GM23338 (cell line): Measurements from ENCODE around the gene ADAM30. TPM values are rescaled to one million over a fixed set of nuclear protein-coding genes. Genes with fewer than 3 reads are reported as not detected.
"Not testable (repeated sequence)": the region's sequence is repeated elsewhere in the genome, so short reads cannot be mapped to it uniquely, and the experiment has no call there.

Experiments
- ATAC-seq: fragments of 200-7000 bp; cut with Tn5 transposase; 3 replicates; pipeline ENCODE4 v1.9.1; 2020
- DNase-seq: peaks from one replicate; pipeline ENCODE4 v3.0.0-alpha.2; 2015; ENCODE audit warnings: low spot score
- H2AFZ ChIP-seq: fragments of 200-600 bp; sonication (generic); 2 replicates; pipeline ENCODE4 v1.8.0; 2016; ENCODE audit warnings: antibody characterized with exemption, mild to moderate bottlenecking, moderate library complexity
- H3F3A ChIP-seq: fragments of 200-600 bp; sonication (generic); replicated peaks from 2 replicates; pipeline ENCODE4 v1.8.0; 2017; ENCODE audit warnings: antibody characterized with exemption, mixed run types, low read depth
- H3K27ac ChIP-seq: fragments of 200-600 bp; sonication (generic); 2 replicates; pipeline ENCODE4 v1.6.1; 2016; ENCODE audit warnings: low read depth
- H3K27me3 ChIP-seq: fragments of 200-600 bp; sonication (generic); 2 replicates; pipeline ENCODE4 v1.8.0; 2016; ENCODE audit warnings: mild to moderate bottlenecking, mixed run types, moderate library complexity; ENCODE audit not compliant: insufficient read depth
- H3K36me3 ChIP-seq: fragments of 200-600 bp; sonication (generic); 2 replicates; pipeline ENCODE4 v1.8.0; 2016; ENCODE audit warnings: mild to moderate bottlenecking; ENCODE audit not compliant: insufficient read depth
- H3K4me1 ChIP-seq: fragments of 200-600 bp; sonication (generic); 2 replicates; pipeline ENCODE4 v1.8.0; 2016; ENCODE audit warnings: mild to moderate bottlenecking, moderate library complexity; ENCODE audit not compliant: insufficient read depth
- H3K4me2 ChIP-seq: fragments of 200-600 bp; sonication (generic); 2 replicates; pipeline ENCODE4 v1.7.1; 2017; ENCODE audit warnings: mixed run types
- H3K4me3 ChIP-seq: fragments of 200-600 bp; sonication (generic); 2 replicates; pipeline ENCODE4 v1.6.1; 2016; ENCODE audit warnings: mixed run types
- H3K79me2 ChIP-seq: fragments of 200-600 bp; sonication (generic); replicated peaks from 2 replicates; pipeline ENCODE4 v1.8.0; 2017; ENCODE audit warnings: mild to moderate bottlenecking; ENCODE audit not compliant: insufficient read depth
- H3K9me2 ChIP-seq: fragments of 200-600 bp; sonication (generic); 2 replicates; pipeline ENCODE4 v1.8.0; 2017; ENCODE audit not compliant: insufficient read depth
- H4K20me1 ChIP-seq: fragments of 200-600 bp; sonication (generic); replicated peaks from 2 replicates; pipeline ENCODE4 v1.8.0; 2017; ENCODE audit warnings: mild to moderate bottlenecking; ENCODE audit not compliant: insufficient read depth
- H3K27ac Mint-ChIP-seq: 2 replicates; pipeline ENCODE4 v1.8.0; 2020; ENCODE audit warnings: inconsistent platforms, mild to moderate bottlenecking, moderate library complexity, mixed read lengths
- H3K27me3 Mint-ChIP-seq: 3 replicates; pipeline ENCODE4 v1.8.0; 2022; ENCODE audit warnings: low read depth, mild to moderate bottlenecking, moderate library complexity, mixed read lengths, inconsistent platforms; ENCODE audit not compliant: insufficient read depth, poor library complexity
- H3K36me3 Mint-ChIP-seq: 3 replicates; pipeline ENCODE4 v1.8.0; 2021; ENCODE audit warnings: low read depth, mild to moderate bottlenecking, inconsistent platforms, moderate library complexity, mixed read lengths
- H3K4me1 Mint-ChIP-seq: 3 replicates; pipeline ENCODE4 v1.8.0; 2020; ENCODE audit warnings: mild to moderate bottlenecking, inconsistent platforms, mixed read lengths
- H3K4me3 Mint-ChIP-seq: 3 replicates; pipeline ENCODE4 v1.8.0; 2021; ENCODE audit warnings: moderate library complexity, mild to moderate bottlenecking, inconsistent platforms, mixed read lengths
- H3K9me3 Mint-ChIP-seq: 3 replicates; pipeline ENCODE4 v1.8.0; 2020; ENCODE audit warnings: moderate library complexity, mild to moderate bottlenecking, inconsistent platforms, mixed read lengths
- CREB1 ChIP-seq: fragments of 250-450 bp; sonication (Bioruptor Pico); IDR thresholded peaks from 2 replicates; pipeline ENCODE4 v1.5.0; 2020; ENCODE audit warnings: low read depth, mild to moderate bottlenecking, moderate library complexity
- CTCF ChIP-seq, 2 experiments: fragments of 200-600 bp in 1 of 2; sonication (generic) in 1 of 2; conservative IDR thresholded peaks; 2 replicates each; pipeline versions ENCODE4 v1.5.1 to v1.6.1; 2016 to 2017; ENCODE audit warnings: antibody characterized with exemption in 2 of 2, low read depth in 2 of 2, mild to moderate bottlenecking in 2 of 2, moderate library complexity in 1 of 2
- ETS1 ChIP-seq: IDR thresholded peaks from 2 replicates; pipeline ENCODE4 v1.6.1; 2016; ENCODE audit warnings: antibody characterized with exemption
- EZH2 ChIP-seq: fragments of 200-600 bp; sonication (generic); IDR thresholded peaks from one replicate; pipeline ENCODE4 v1.8.0; 2017; ENCODE audit warnings: antibody characterized with exemption, mild to moderate bottlenecking, low read depth; ENCODE audit not compliant: unreplicated experiment
- JUNB ChIP-seq: IDR thresholded peaks from one replicate; pipeline ENCODE4 v1.6.1; 2016; ENCODE audit warnings: antibody characterized with exemption; ENCODE audit not compliant: unreplicated experiment
- NANOG ChIP-seq: IDR thresholded peaks from 2 replicates; pipeline ENCODE4 v1.6.1; 2016; ENCODE audit warnings: antibody characterized with exemption, borderline replicate concordance
- POLR2AphosphoS5 ChIP-seq: IDR thresholded peaks from 2 replicates; pipeline ENCODE4 v1.6.1; 2016; ENCODE audit warnings: antibody characterized with exemption, low read depth
- REST ChIP-seq: IDR thresholded peaks from one replicate; pipeline ENCODE4 v1.6.1; 2018; ENCODE audit warnings: antibody characterized with exemption; ENCODE audit not compliant: unreplicated experiment
- ZNF114 ChIP-seq: fragments of 250-450 bp; sonication (Bioruptor Pico); IDR thresholded peaks from 2 replicates; pipeline ENCODE4 v1.5.0; 2020; ENCODE audit warnings: mild to moderate bottlenecking, moderate library complexity
- ZNF331 ChIP-seq: fragments of 250-450 bp; sonication (Bioruptor Pico); IDR thresholded peaks from 2 replicates; pipeline ENCODE4 v1.5.0; 2020; ENCODE audit warnings: low read depth, mild to moderate bottlenecking, moderate library complexity
- polyA plus RNA-seq: library from polyadenylated mRNA; unstranded; fragments of >200 nt; fragmentation: Nextera tagmentation; extraction: Ambion mirVana; gene quantifications from 2 replicates; pipeline ENCODE4 v1.2.1, GENCODE V29; 2016
- total RNA-seq: library from RNA; depleted of rRNA; stranded (reverse); fragments of >200 nt; shearing (Covaris generic); gene quantifications from 2 replicates; pipeline ENCODE4 v1.2.3, GENCODE V29; 2014

Gene ADAM30
- total and polyA plus RNA-seq, 2 experiments from 2014 or later: not detected

GRCh38 chr1:119858556-119859214, 37.6 kb downstream of the ADAM30 start:
- H2AFZ ChIP-seq, H3K9me3 Mint-ChIP-seq, H3K27me3 Mint-ChIP-seq, ATAC-seq, H3K4me3 ChIP-seq, H3K27me3 ChIP-seq, H3K9me2 ChIP-seq, DNase-seq, H3K36me3 ChIP-seq, H3F3A ChIP-seq, H4K20me1 ChIP-seq, H3K27ac ChIP-seq, H3K27ac Mint-ChIP-seq, H3K4me1 Mint-ChIP-seq, H3K79me2 ChIP-seq, H3K4me1 ChIP-seq, H3K36me3 Mint-ChIP-seq, H3K4me2 ChIP-seq, H3K4me3 Mint-ChIP-seq: not testable (repeated sequence)

GRCh38 chr1:119858126-119858525, 38.2 kb downstream of the ADAM30 start:
- no peak for DNase-seq
- Histone ChIP-seq H3K4me2 (no peak overlapping the region), H3K27me3 (no peaks in the 10 kb centered on the region), H3K27ac (no peak overlapping the region), H3K4me1 (no peaks in the 10 kb centered on the region), H3K9me2 (no peaks in the 10 kb centered on the region), H3K79me2 (no peaks in the 10 kb centered on the region), H3F3A (no peaks in the 10 kb centered on the region), H4K20me1 (no peaks in the 10 kb centered on the region), H3K36me3 (no peaks in the 10 kb centered on the region), H2AFZ (no peak overlapping the region), H3K4me3 (no peak overlapping the region)
- Mint-ChIP-seq H3K27ac (no peak overlapping the region), H3K36me3 (no peaks in the 10 kb centered on the region), H3K4me1 (no peaks in the 10 kb centered on the region), H3K27me3 (no peaks in the 10 kb centered on the region), H3K9me3 (no peaks in the 10 kb centered on the region), H3K4me3 (no peak overlapping the region)
- no peak for ATAC-seq
- no peak for TF ChIP-seq CREB1 (CRISPR knock-in tag)
- TF ChIP-seq POLR2AphosphoS5: no peak
- TF ChIP-seq CTCF (conservative IDR thresholded peaks at IDR 0.05; ENCODE audit: low read depth in 2 of 2): no peak
- TF ChIP-seq REST: no peak
- TF ChIP-seq NANOG: no peak
- TF ChIP-seq ZNF331 (CRISPR knock-in tag): no peak
- no peak for TF ChIP-seq ETS1
- TF ChIP-seq JUNB: no peak
- no peak for TF ChIP-seq ZNF114 (CRISPR knock-in tag)
- TF ChIP-seq EZH2: no peak
